ENCODE data around the gene NUDT12. TPM values are rescaled to one million over a fixed set of nuclear protein-coding genes. Genes with fewer than 3 reads are reported as not detected.

Gene NUDT12
- polyA plus RNA-seq (2013, experiment 1 of 4) = 12.6 TPM
- polyA plus RNA-seq (2013, experiment 2 of 4) = 13.2 TPM
- polyA plus RNA-seq (2013, experiment 3 of 4) = 11.5 TPM
- 12.2 TPM for polyA plus RNA-seq (2013, experiment 4 of 4)

GRCh38 chr5:103562453-103563157 lies at the start of gene NUDT12:
NUDT12 (minus strand) TSS chr5:103562789; CDS start chr5:103560248, 2,541 bp downstream.
- Histone ChIP-seq H3K4me3 (ENCODE audit: insufficient read depth, low read depth, low read length) (peak within 1 kb of the TSS; percentile 72), H3K4me1 (ENCODE audit: control insufficient read depth, insufficient read depth, low read length) (peaks cover 5% of the 10 kb centered on the region), H3K36me3 (ENCODE audit: control insufficient read depth, insufficient read depth, low read length) (no peaks in the 10 kb centered on the region), H3K9me3 (ENCODE audit: control insufficient read depth, low read length) (no peaks in the 10 kb centered on the region), H3K27me3 (ENCODE audit: control insufficient read depth, insufficient read depth, low read length, poor library complexity, severe bottlenecking) (no peaks in the 10 kb centered on the region), H3K27ac (ENCODE audit: insufficient read depth, low read depth, low read length, poor library complexity, severe bottlenecking) (no peak within 1 kb of the TSS)
- WGBS, 2 experiments = 43 to 47% methylated on average over 31 to 36 of the region's 37 CpGs

DNA sequence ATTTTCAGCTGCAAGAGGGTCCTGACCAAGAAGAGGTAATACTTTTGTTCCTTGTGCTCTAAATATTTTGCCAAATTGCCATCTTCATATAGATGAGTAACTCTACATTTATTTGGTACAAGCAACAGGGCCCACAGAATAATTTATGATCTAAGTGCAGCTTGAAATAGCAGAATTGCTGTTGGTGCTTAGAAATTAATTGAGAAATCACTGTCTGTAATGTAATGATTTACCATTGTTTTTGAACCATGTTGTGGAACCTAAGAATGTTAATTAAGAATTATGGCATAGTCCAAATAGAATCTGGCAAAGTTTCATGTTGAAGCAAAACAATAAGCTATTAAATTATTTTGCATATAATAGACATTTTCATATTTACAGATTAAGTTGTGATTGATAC lies 44.8 kb upstream of the NUDT12 start:
- Histone ChIP-seq H3K27me3 (ENCODE audit: control insufficient read depth, insufficient read depth, low read length, poor library complexity, severe bottlenecking) (no peaks in the 10 kb centered on the region), H3K36me3 (ENCODE audit: control insufficient read depth, insufficient read depth, low read length) (no peaks in the 10 kb centered on the region), H3K9me3 (ENCODE audit: control insufficient read depth, low read length) (no peaks in the 10 kb centered on the region), H3K4me1 (ENCODE audit: control insufficient read depth, insufficient read depth, low read length) (no peaks in the 10 kb centered on the region), H3K27ac (ENCODE audit: insufficient read depth, low read depth, low read length, poor library complexity, severe bottlenecking) (no peak overlapping the region), H3K4me3 (ENCODE audit: insufficient read depth, low read depth, low read length) (no peak overlapping the region)

- Histone ChIP-seq H3K9me3 (ENCODE audit: control insufficient read depth, low read length) (no peaks in the 10 kb centered on the region), H3K4me3 (ENCODE audit: insufficient read depth, low read depth, low read length) (no peak overlapping the region), H3K4me1 (ENCODE audit: control insufficient read depth, insufficient read depth, low read length) (no peaks in the 10 kb centered on the region), H3K36me3 (ENCODE audit: control insufficient read depth, insufficient read depth, low read length) (no peaks in the 10 kb centered on the region), H3K27ac (ENCODE audit: insufficient read depth, low read depth, low read length, poor library complexity, severe bottlenecking) (no peak overlapping the region), H3K27me3 (ENCODE audit: control insufficient read depth, insufficient read depth, low read length, poor library complexity, severe bottlenecking) (no peaks in the 10 kb centered on the region)
- WGBS, 2 experiments = 59% methylated on average over 2 of the region's 2 CpGs; no CpG with 5 or more reads in 1 of the 2 experiments
These were observed 42.7 kb upstream of the NUDT12 start for GRCh38 chr5:103605277-103605676.

- Histone ChIP-seq H3K4me3 (ENCODE audit: insufficient read depth, low read depth, low read length) (no peak overlapping the region), H3K36me3 (ENCODE audit: control insufficient read depth, insufficient read depth, low read length) (no peaks in the 10 kb centered on the region), H3K27me3 (ENCODE audit: control insufficient read depth, insufficient read depth, low read length, poor library complexity, severe bottlenecking) (no peaks in the 10 kb centered on the region), H3K4me1 (ENCODE audit: control insufficient read depth, insufficient read depth, low read length) (no peaks in the 10 kb centered on the region), H3K27ac (ENCODE audit: insufficient read depth, low read depth, low read length, poor library complexity, severe bottlenecking) (no peak overlapping the region), H3K9me3 (ENCODE audit: control insufficient read depth, low read length) (no peaks in the 10 kb centered on the region)
These were observed 39.8 kb upstream of the NUDT12 start for GRCh38 chr5:103602438-103602837.

GRCh38 chr5:103601314-103601713 lies 38.7 kb upstream of the NUDT12 start:
- H3K27ac ChIP-seq (ENCODE audit: insufficient read depth, low read depth, low read length, poor library complexity, severe bottlenecking) = no peak overlapping the region
- no peaks in the 10 kb centered on the region for H3K9me3 ChIP-seq (ENCODE audit: control insufficient read depth, low read length)
- no peaks in the 10 kb centered on the region for H3K36me3 ChIP-seq (ENCODE audit: control insufficient read depth, insufficient read depth, low read length)
- WGBS, 2 experiments = 100% methylated on average over 3 of the region's 3 CpGs
- H3K4me3 ChIP-seq (ENCODE audit: insufficient read depth, low read depth, low read length) = no peak overlapping the region
- H3K4me1 ChIP-seq (ENCODE audit: control insufficient read depth, insufficient read depth, low read length) = no peaks in the 10 kb centered on the region
- H3K27me3 ChIP-seq (ENCODE audit: control insufficient read depth, insufficient read depth, low read length, poor library complexity, severe bottlenecking) = no peaks in the 10 kb centered on the region

DNA sequence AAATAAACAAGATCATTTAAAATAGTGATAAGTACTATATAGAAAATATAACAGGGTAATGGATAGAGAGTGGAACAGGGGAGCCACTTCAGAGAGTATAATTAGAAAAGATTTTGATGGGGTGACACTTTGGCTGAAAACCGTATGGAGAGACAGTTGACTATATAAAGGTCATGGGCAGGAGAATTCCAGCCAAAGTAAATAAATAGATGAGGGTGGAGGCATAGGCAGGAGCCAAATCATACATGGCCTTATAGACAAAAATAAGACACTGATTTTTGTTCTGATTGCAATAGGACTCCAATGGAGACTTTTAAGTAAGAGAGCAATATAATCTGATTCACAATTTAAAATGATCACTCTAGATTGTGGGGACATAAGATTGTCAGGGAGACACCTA lies 37.5 kb upstream of the NUDT12 start:
- WGBS, 2 experiments = 88 to 94% methylated on average over 1 of the region's 1 CpG
- no peaks in the 10 kb centered on the region for H3K9me3 ChIP-seq (ENCODE audit: control insufficient read depth, low read length)
- no peak overlapping the region for H3K4me3 ChIP-seq (ENCODE audit: insufficient read depth, low read depth, low read length)
- no peaks in the 10 kb centered on the region for H3K27me3 ChIP-seq (ENCODE audit: control insufficient read depth, insufficient read depth, low read length, poor library complexity, severe bottlenecking)
- no peaks in the 10 kb centered on the region for H3K4me1 ChIP-seq (ENCODE audit: control insufficient read depth, insufficient read depth, low read length)
- no peaks in the 10 kb centered on the region for H3K36me3 ChIP-seq (ENCODE audit: control insufficient read depth, insufficient read depth, low read length)
- no peak overlapping the region for H3K27ac ChIP-seq (ENCODE audit: insufficient read depth, low read depth, low read length, poor library complexity, severe bottlenecking)

DNA sequence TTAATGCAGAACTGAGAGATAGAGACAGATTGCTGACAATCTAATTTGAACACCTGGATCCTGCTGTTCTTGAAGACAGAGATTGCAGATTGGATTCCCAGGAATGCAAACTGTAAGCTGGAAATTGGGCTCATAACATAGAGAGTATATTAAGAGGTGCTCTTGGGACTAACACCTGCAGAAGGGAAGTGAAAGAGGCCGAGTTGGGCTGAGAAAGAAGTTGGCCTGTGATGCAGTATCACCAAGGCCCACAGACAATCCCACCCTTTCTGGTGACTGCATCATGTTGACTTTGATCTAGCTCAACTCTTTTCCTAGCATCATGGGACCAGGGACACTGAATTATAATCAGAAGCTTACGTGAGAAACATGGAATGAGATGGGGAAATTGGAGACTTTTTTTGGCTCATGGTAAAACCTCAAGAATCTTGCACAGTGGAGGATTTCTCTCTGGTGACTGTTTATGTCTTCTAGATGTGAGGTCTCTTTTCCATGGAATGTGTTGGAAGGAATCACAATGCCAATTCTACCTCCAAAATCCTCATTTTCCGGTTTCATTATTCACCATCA lies 36.5 kb upstream of the NUDT12 start:
- Histone ChIP-seq H3K4me1 (ENCODE audit: control insufficient read depth, insufficient read depth, low read length) (no peaks in the 10 kb centered on the region), H3K9me3 (ENCODE audit: control insufficient read depth, low read length) (no peaks in the 10 kb centered on the region), H3K36me3 (ENCODE audit: control insufficient read depth, insufficient read depth, low read length) (no peaks in the 10 kb centered on the region), H3K27ac (ENCODE audit: insufficient read depth, low read depth, low read length, poor library complexity, severe bottlenecking) (no peak overlapping the region), H3K27me3 (ENCODE audit: control insufficient read depth, insufficient read depth, low read length, poor library complexity, severe bottlenecking) (no peaks in the 10 kb centered on the region), H3K4me3 (ENCODE audit: insufficient read depth, low read depth, low read length) (no peak overlapping the region)
- 88 to 93% methylated on average over 3 of the region's 3 CpGs for whole genome bisulfite sequencing, 2 experiments

GRCh38 chr5:103590221-103590620 lies 27.6 kb upstream of the NUDT12 start:
- Histone ChIP-seq H3K4me1 (ENCODE audit: control insufficient read depth, insufficient read depth, low read length) (no peaks in the 10 kb centered on the region), H3K4me3 (ENCODE audit: insufficient read depth, low read depth, low read length) (no peak overlapping the region), H3K27ac (ENCODE audit: insufficient read depth, low read depth, low read length, poor library complexity, severe bottlenecking) (no peak overlapping the region), H3K27me3 (ENCODE audit: control insufficient read depth, insufficient read depth, low read length, poor library complexity, severe bottlenecking) (no peaks in the 10 kb centered on the region), H3K36me3 (ENCODE audit: control insufficient read depth, insufficient read depth, low read length) (no peaks in the 10 kb centered on the region), H3K9me3 (ENCODE audit: control insufficient read depth, low read length) (no peaks in the 10 kb centered on the region)
- whole genome bisulfite sequencing, 2 experiments = 82 to 93% methylated on average over 3 of the region's 3 CpGs

DNA sequence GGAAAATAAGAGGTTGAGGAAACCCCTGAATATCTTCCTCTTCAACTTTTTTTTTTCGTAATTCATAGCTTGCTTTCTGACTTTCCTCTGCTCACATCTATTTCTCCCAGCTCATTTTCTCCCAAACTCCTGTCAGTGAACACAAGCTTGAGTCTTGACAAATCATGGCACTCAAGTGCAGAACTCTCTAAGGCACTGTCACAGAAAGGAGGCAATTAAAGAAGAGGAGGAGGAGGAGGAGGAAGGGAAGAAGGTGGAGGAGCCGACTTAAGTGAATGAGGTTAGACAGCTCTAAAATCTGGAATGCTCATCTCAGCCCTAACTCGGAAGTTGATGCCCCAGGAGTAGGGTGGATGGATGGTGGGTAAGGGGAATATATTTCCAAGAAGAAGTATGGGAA lies 27.2 kb upstream of the NUDT12 start:
- H3K4me3 ChIP-seq (ENCODE audit: insufficient read depth, low read depth, low read length) = no peak overlapping the region
- H3K4me1 ChIP-seq (ENCODE audit: control insufficient read depth, insufficient read depth, low read length) = no peaks in the 10 kb centered on the region
- WGBS, 2 experiments = 89 to 94% methylated on average over 3 of the region's 3 CpGs
- no peaks in the 10 kb centered on the region for H3K9me3 ChIP-seq (ENCODE audit: control insufficient read depth, low read length)
- no peak overlapping the region for H3K27ac ChIP-seq (ENCODE audit: insufficient read depth, low read depth, low read length, poor library complexity, severe bottlenecking)
- no peaks in the 10 kb centered on the region for H3K27me3 ChIP-seq (ENCODE audit: control insufficient read depth, insufficient read depth, low read length, poor library complexity, severe bottlenecking)
- no peaks in the 10 kb centered on the region for H3K36me3 ChIP-seq (ENCODE audit: control insufficient read depth, insufficient read depth, low read length)

DNA sequence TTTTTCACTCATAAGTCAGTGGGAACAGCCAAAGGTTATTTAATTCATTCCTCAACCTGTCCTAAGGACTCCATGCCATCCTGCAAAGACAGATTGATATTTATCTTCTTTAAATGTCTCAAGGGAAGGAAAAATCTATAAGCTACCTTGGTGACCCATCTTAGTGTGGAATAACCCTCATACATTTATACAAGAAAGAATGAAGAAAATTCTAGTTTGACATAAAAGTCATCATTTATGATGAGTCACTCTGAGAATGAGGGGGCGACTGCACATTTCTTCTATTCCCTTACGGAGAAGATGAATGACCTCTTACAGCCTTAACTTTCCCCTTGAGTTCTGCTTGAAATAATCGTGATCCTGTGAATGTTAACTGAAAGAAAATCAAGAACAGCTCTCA lies 26.8 kb upstream of the NUDT12 start:
- no peaks in the 10 kb centered on the region for H3K27me3 ChIP-seq (ENCODE audit: control insufficient read depth, insufficient read depth, low read length, poor library complexity, severe bottlenecking)
- no peaks in the 10 kb centered on the region for H3K36me3 ChIP-seq (ENCODE audit: control insufficient read depth, insufficient read depth, low read length)
- no peaks in the 10 kb centered on the region for H3K4me1 ChIP-seq (ENCODE audit: control insufficient read depth, insufficient read depth, low read length)
- no peak overlapping the region for H3K4me3 ChIP-seq (ENCODE audit: insufficient read depth, low read depth, low read length)
- 95% methylated on average over 2 to 3 of the region's 3 CpGs for WGBS, 2 experiments
- no peak overlapping the region for H3K27ac ChIP-seq (ENCODE audit: insufficient read depth, low read depth, low read length, poor library complexity, severe bottlenecking)
- no peaks in the 10 kb centered on the region for H3K9me3 ChIP-seq (ENCODE audit: control insufficient read depth, low read length)

All from ectodermal cell (in vitro differentiated cells).